ENCODE measurements around the gene EMILIN2. TPM values are rescaled to one million over a fixed set of nuclear protein-coding genes. Genes with fewer than 3 reads are reported as not detected.
"Not testable (repeated sequence)": the region's sequence is repeated elsewhere in the genome, so short reads cannot be mapped to it uniquely, and the experiment has no call there.

The EMILIN2 gene
- total RNA-seq, 1 donor from 2014 or later = 23.4 TPM

DNA sequence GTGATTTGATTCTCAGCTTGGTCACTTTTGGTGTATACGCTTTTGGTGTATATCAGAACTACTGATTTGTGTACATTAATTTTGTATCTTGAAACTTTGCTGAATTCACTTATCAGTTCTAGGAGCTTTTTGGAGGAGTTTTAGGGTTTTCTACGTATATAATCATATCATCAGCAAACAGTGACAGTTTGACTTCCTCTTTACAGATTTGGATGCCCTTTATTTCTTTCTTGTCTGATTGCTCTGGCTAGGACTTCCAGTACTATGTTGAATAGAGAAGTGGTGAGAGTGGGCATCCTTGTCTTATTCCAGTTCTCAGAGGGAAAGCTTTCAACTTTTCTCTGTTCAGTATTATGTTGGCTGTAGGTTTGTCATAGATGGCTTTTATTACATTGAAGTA is 19.7 kb downstream of the EMILIN2 start:
- ATAC-seq; DNase-seq; intact Hi-C loops (cut with micrococcal nuclease): not testable (repeated sequence)

DNA sequence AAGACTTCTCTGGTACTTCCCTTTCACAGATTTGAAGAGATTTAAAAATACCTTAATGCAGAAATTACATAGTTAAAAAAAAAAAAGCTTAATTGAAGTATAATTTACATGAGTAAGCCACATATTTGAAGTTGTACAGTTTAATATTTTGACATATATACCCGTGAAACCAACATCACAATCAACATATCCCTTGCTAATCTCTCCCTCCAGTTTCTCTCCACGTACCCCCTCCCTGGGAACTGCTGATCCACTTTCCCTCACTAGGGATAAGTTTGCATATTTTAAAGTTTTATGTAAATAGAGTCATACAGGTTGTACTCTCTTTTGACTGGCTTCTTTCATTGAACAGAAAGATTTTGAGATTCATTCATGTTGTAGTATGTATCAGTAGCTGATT is 22.4 kb downstream of the EMILIN2 start:
- ATAC-seq = no peak
- no peak for DNase-seq
- intact Hi-C loops (cut with micrococcal nuclease) = no loop called here

DNA sequence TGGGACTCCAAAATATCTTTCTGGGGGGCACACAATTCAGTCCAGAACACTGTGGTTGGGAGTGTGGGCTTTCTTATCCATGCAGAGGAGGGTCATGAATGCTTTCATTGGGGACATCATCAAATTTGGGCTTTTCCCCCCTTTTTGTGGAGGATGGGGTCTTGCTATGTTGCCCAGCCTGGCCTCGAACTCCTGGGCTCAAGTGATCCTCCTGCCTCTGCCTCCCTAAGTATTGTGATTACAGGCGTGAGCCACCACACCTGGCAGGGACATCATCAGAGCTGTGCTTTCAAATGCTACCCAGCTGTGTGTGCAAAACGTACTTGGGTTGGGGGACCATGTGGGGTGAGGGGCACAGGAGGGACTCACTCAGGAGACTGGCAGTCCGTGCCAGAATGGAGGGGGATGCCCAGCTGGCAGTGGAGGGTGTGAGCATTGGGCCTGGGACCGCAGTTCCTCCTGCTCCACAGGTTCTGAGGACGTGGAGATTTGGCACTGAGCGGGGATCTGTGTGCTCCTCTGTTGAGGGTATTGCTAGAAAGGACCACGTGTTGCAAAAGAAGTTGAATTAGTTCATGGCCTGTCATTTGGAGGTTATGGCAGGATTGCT is 24.4 kb downstream of the EMILIN2 start:
- intact Hi-C loops (cut with micrococcal nuclease) = no loop called here
- ATAC-seq = no peak
- no peak for DNase-seq

DNA sequence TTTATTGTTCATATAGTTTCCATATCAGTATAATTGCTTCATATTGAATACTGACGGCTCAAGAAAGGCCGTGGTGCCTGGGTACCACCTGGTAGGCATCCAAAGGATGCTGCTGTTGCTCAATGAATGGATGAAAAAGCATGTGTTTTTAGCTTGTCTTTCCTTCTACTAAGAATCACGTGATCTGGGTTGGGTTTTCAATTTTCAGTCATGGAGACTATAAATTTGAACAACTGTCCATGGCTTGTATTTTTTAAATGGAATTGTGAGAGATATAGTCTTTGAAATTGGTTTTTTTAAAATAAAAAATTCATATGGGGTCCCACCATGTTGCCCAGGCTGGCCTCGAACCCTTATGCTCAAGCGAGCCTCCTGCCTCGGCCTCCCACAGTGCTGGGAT is 25.3 kb downstream of the EMILIN2 start:
- no peak for ATAC-seq
- intact Hi-C loops (cut with micrococcal nuclease) = no loop called here
- no peak for DNase-seq

DNA sequence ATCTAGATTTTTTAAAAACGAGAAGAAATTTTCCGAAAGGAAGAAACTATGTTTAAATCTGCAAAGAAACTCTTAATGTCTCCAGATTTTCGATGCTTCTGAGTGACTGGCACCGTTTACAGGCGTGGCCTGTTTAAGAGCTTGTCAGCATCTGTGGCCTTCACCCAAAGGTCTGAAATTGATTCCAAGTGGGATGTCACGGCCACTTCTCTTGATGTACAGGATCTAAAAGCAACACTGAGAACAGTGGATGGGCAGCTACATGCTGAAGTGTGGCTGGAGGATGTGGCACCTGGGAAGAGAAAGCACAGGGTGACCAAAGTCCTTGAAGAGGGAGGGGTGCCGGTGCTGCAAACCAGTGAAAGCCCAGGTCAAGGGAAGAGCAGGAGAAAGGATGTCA is 28.0 kb downstream of the EMILIN2 start:
- ATAC-seq = peak; percentile 75
- no peak for DNase-seq
- intact Hi-C loops (cut with micrococcal nuclease) = no loop called here

DNA sequence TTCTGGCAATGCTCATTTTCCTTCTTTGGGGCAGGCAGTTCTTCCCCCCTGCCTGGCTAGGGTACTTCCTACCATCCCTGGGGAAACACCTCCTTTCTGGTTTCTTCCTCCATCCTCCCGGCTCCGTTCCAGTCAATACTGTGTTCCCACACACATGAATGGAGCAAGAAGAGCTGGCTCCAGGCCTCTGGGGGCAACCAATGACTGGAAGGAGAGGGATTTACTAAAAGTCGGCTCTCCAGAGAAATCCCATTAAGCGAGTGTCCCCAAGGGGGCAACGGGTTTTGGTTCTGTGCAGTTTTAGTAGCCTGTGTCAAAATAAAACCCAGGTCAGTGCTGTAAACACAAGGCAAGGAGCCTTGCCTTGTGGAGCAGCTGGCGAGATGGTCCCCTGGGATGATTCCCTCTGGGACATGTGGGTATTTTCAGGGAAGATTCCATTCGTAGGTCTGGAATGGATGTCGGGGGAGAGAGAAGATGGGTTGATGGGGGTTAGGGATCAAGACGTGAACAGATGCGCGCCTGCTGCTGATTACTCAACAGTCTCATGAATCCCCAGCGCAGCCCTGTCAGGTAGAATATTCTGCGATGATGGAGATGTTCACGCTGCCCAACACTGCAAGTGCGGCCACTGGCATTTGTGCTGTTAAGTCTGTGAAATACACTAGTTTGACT is 32.0 kb downstream of the EMILIN2 start:
- DNase-seq = no peak
- intact Hi-C loops (cut with micrococcal nuclease) = no loop called here
- ATAC-seq = no peak

DNA sequence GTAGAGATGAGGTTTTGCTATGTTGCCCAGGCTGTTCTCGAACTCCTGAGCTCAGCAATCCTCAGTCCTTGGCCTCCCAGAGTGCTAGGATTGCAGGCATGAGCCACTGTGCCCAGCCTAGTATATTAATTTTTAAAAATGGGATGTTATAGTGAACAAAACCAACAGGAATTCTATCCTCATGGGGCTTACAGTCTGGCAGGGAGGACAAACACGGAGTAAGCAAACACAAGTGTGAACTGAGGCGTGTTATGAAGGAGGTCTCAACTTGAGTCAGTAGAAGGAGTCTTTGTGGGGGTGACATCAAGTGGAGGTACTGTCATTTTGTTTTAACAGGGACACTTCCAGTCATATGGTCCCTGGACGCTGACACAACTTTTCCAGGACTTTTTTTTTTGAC is 33.1 kb downstream of the EMILIN2 start:
- DNase-seq = no peak
- no peak for ATAC-seq
- intact Hi-C loops (cut with micrococcal nuclease) = no loop called here

DNA sequence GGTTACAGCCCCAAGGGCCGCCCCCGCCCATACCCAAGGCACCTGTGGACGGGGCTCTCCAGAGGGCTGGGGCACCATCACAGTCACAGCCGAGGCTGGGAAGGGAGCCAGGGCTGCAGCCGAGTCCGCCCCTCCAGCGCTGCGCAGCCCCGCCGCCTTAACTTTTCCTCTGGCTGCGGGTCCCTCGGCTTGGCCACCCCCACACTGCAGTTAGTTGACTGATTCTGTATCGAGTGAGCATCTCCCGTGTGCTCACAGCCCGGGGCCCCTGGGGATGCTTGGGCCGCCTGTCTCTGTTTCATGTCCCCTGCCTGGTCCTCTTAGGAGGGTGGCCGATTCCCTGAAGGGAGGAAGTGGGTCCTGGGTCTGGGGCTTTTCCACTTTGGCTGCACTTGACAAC is 33.7 kb downstream of the EMILIN2 start:
- intact Hi-C loops (cut with micrococcal nuclease) = no loop called here
- ATAC-seq = peak; percentile 4
- peak; percentile 54 for DNase-seq

DNA sequence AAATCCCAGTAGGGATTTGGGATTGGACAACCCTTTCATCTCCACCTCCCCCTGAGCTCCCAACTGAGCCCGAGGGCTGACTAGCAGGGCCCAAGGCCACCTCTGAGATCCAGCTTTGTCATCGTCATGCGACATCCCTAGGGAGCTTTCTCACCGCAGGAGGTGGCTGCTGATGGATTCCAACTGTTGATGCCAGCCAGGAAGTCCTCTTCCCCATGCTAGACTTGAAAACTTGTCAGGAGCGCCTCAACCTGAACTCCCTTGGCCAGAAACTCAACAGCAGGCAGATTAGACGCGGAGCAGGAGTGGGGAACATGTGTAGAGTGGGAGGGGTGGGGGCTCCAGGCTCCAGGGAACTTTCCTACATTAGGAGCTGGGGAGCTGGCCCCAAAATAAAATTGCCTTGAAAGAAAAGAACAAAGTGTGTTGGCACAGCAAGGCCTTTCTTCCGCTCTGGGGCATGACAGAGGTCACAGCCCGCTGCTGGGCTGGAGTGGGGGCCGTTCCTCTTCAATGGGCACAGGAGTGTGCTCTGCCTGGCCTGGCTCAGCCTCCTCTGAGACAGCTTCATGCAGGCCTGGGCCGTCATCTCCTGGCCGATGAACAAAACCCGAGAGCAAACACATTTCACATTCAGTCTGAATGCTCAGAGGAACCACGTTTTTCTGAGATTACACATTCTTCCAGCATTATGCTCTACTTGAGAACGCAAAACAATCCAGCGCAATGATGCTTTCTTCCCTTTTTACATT is 34.5 kb downstream of the EMILIN2 start:
- DNase-seq (peak; percentile 75), ATAC-seq (peak; percentile 85)
- intact Hi-C loops (cut with micrococcal nuclease) = no loop called here

DNA sequence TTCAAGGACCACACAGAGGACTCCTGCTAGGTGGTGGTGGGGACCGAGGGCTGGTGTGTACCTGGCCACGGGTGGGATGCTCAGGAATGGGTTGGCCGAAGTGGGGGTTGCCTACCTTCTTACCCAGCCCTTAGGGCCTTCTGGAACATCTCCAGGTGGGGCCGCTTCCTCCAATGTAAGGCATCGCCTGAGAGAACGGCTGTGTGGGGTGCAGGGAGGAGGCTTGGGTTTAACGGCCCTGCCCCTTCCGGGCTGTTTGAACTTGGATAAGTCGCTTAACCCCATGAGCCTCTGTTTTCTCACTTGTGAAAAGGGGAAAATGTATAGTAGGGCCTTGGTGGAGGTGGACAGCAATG is 35.0 kb downstream of the EMILIN2 start:
- intact Hi-C loops (cut with micrococcal nuclease) = no loop called here
- ATAC-seq (peak; percentile 7), DNase-seq (no peak)

DNA sequence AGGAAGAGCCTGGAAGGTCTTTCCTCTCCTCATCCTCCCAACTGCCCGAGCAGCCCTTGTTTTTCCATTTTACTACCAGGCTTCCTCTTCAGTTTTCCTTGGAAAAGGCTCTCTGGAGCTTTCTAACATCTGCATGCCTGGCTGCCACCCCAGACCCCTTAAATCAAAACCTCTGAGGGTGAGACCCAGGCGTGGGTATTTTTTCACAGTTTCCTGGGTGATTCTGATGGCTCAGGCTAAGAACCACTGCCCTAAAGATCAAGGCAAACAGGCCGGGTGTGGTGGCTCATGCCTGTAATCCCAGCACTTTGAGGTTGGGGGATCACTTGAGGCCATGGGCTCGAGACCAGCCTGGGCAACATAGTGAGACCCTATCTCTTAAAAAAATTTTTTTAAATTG is 35.4 kb downstream of the EMILIN2 start:
- ATAC-seq = no peak
- intact Hi-C loops (cut with micrococcal nuclease) = no loop called here
- no peak for DNase-seq

DNA sequence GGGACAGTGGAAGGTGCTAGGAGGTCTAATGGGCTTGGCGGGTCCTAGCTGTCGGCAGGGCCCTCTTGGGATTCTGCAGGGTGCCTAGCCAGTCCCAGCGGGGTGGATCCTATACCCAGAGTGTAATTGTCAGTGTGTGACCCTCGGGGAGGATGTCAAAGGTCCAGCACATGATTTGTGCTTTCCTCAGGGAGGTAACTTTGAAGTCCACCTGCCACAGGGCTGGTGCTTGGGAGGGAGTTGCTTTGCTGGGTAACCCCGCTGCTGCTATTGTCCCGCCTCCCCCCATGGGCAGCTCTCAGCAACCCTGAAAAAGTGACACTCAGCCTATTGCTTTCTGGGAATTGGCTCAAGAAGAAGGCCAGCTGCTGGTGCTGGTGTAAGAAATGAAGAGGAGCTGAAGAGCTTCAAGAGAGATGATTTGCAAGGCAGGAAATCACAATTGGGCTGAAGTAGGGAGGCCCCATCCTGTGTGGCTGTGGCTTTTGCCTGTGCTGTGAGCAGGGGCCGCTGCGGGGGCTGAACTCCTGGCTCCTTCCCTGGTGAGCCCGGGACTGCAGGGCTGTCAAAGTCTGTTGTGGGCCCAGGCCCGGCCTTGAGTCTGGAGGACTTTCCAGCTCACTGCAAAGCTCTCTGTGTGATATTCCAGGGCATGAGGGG is 36.4 kb downstream of the EMILIN2 start:
- intact Hi-C loops (cut with micrococcal nuclease) = no loop called here
- no peak for ATAC-seq
- DNase-seq = no peak

DNA sequence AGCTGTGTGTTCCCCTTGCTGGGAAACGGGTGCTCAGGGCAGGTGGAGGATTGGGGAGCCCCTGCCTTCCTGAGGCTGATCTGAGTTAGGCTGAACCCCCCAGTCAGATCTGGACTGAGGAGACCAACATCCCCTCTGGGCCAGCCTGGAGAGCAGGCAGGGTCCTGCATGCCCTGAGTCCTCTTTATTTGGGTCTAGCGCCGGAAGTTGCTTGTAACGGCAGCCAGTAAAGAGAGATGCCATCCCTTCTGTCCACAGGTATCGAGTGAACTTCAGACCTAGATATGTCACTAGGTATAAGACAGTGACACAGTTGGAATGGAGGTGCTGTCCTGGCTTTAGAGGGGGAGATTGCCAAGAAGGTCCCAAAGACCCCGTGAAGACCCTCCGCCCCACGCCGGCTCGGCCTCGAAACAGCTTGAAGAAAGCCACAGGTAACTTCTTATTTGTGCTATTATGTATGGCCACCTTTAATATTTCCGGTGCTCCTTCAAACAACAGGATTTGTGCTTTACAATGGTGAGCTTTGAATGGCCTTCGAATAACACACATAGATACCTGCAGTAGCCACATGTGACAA is 38.0 kb downstream of the EMILIN2 start:
- intact Hi-C loops (cut with micrococcal nuclease) = no loop called here
- no peak for DNase-seq
- ATAC-seq = no peak

DNA sequence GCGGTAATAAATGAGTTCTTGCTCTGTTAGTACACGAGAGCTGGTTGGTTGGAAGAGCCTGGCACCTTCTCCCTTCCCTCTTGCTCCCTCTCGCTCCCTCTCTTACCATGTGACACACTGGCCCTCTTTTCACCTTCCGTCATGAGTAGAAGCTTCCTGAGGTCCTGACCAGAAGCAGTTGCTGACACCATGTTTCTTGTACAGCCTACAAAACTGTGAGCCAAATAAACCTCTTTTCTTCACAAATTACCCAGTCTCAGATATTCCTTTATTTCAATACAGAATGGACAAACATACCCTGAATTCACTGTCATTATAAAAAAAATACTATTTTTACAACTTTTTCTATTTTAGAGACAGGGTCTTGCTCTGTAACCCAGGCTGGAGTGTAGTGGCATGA is 40.7 kb downstream of the EMILIN2 start:
- ATAC-seq = no peak
- intact Hi-C loops (cut with micrococcal nuclease) = no loop called here
- no peak for DNase-seq

DNA sequence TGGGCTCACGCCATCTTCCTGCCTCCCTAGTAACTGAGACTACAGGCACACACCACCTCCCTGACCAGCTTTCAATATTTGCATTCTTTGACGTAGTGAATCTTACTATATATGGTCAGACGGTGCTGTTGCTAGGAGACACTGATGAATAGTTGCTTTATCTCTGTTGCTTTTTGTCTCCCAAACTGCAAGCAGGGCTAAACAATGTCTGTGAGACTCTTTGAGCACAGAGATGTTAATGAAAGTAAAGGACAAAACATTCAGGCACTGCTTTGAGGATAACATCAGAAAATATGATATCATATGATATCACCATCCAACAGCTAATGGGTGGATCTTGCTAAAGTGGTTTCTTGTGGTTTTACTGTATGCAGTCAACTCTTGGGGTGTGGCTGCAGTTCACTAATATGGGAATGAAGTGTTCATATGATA is 43.0 kb downstream of the EMILIN2 start:
- ATAC-seq = no peak
- DNase-seq = no peak
- intact Hi-C loops (cut with micrococcal nuclease) = no loop called here

DNA sequence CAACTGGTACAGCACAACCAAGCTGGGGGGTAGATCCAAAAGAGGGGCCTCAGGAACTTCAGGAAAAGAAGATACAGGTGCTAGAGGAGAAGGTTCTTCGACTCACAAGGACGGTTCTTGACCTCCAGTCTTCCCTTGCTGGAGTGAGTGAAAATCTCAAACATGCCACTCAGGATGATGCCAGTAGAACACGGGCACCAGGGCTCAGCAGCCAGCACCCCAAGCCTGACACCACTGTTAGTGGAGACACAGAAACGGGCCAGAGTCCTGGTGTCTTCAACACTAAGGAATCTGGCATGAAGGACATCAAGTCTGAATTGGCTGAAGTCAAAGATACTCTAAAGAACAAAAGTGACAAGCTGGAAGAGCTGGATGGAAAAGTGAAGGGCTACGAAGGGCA is 43.8 kb downstream of the EMILIN2 start:
- ATAC-seq (no peak), DNase-seq (no peak)
- intact Hi-C loops (cut with micrococcal nuclease) = no loop called here

DNA sequence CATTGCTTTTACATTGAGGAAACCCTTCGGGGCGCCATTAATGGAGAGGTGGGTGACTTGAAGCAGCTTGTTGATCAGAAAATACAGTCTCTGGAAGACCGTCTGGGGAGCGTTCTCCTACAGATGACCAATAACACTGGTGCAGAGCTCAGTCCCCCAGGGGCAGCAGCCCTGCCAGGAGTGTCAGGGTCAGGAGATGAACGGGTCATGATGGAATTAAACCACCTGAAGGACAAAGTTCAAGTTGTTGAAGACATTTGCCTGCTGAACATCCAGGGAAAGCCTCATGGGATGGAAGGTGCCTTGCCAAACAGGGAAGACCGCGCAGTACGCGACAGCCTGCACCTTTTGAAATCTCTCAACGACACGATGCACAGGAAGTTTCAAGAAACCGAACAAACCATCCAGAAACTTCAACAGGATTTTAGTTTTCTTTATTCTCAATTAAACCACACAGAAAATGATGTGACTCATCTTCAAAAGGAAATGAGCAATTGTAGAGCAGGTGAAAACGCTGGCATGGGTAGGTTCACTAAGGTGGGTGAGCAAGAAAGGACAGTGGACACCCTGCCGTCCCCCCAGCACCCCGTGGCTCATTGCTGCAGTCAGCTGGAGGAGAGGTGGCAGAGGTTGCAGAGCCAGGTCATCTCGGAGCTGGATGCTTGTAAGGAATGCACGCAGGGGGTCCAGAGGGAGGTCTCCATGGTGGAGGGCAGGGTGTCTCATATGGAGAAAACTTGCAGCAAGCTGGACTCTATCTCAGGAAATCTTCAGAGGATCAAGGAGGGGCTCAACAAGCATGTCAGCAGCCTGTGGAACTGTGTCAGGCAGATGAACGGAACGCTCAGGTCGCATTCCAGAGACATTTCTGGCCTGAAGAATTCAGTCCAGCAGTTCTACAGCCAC is 45.0 kb downstream of the EMILIN2 start:
- DNase-seq (no peak), ATAC-seq (no peak)
- intact Hi-C loops (cut with micrococcal nuclease) = no loop called here

DNA sequence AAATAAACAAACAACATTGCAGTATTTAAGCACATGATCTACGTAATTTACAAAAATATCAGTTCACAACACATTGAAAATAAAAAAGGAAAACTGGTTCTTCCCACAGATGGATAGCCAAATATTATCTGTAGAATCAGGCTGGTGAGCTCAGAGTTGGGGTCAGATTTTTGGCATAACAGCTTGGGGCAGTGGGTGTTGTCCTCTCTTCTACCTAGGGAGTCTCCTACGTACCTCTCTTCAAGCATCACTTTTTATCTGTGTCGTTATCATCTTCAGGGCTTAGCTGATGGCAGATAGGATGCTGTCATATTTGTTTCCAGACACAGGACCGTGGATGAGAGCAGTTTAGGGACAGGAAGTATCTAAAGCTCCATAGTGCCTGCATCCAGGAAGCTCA is 46.2 kb downstream of the EMILIN2 start:
- ATAC-seq (no peak), DNase-seq (no peak)
- intact Hi-C loops (cut with micrococcal nuclease) = no loop called here

DNA sequence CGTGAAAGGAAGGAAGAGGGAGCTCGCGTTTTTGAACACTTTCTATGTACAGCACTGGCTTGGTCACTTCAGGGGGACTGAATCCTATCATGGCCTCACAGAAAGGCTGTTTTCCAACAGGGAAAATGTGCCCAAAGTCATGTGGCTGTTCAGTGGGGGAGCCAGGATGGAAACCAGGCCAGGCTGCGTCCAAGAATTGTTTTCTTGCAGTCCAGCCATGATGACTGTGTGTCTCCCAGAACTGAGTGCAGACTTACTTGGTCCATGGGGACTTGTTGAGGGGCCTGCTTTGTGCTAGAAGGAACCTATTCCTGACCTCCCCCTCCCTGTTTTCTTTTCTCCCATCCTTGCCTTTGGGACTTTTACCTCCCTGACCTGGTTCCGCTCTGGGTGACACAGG is 46.9 kb downstream of the EMILIN2 start:
- intact Hi-C loops (cut with micrococcal nuclease) = no loop called here
- no peak for DNase-seq
- peak; percentile 5 for ATAC-seq

Measured in left ventricle myocardium superior (tissue), 1 donor.